SU-DHL-6 (cell line): ENCODE data around the gene ACHE.

Experiments
- H2AFZ ChIP-seq: fragments of 200-600 bp; sonication (generic); 2 replicates; pipeline ENCODE4 v1.6.1; 2014; ENCODE audit warnings: low read depth, mild to moderate bottlenecking, moderate library complexity, mixed read lengths, antibody characterized with exemption, low read length; ENCODE audit not compliant: severe bottlenecking
- H3F3A ChIP-seq: fragments of 200-600 bp; shearing (Covaris generic); 2 replicates; pipeline ENCODE4 v1.6.0; 2016; ENCODE audit warnings: antibody characterized with exemption, mild to moderate bottlenecking; ENCODE audit not compliant: insufficient read depth
- H3K27ac ChIP-seq: fragments of 200-600 bp; sonication (generic); 2 replicates; pipeline ENCODE4 v1.5.1; 2016; ENCODE audit warnings: low read depth, mild to moderate bottlenecking, low read length, moderate library complexity, mixed read lengths
- H3K27me3 ChIP-seq: fragments of 200-600 bp; sonication (generic), shearing (Covaris generic); 2 replicates; pipeline ENCODE4 v1.6.0; 2014; ENCODE audit warnings: mild to moderate bottlenecking, low read length
- H3K36me3 ChIP-seq: fragments of 200-600 bp; sonication (generic); 2 replicates; pipeline ENCODE4 v1.6.1; 2014; ENCODE audit warnings: mild to moderate bottlenecking, low read length, mixed read lengths
- H3K4me2 ChIP-seq: fragments of 300-600, 200-600 bp; shearing (Covaris generic), sonication (generic); 2 replicates; pipeline ENCODE4 v1.6.0; 2014; ENCODE audit warnings: low read length, low read depth, mild to moderate bottlenecking; ENCODE audit not compliant: poor library complexity, severe bottlenecking
- H3K4me3 ChIP-seq: fragments of 200-600 bp; sonication (generic); 2 replicates; pipeline ENCODE4 v1.5.1; 2014; ENCODE audit warnings: antibody characterized with exemption, low read length, mild to moderate bottlenecking, mixed read lengths; ENCODE audit not compliant: insufficient read depth, poor library complexity, severe bottlenecking
- H3K79me2 ChIP-seq: fragments of 200-600 bp; sonication (generic); 2 replicates; pipeline ENCODE4 v1.6.1; 2014; ENCODE audit warnings: mild to moderate bottlenecking, low read length, moderate library complexity; ENCODE audit not compliant: insufficient read depth
- H3K9ac ChIP-seq: fragments of 200-600 bp; sonication (generic); 2 replicates; pipeline ENCODE4 v1.7.0; 2014; ENCODE audit warnings: mild to moderate bottlenecking, low read length
- H3K9me2 ChIP-seq: fragments of 200-600 bp; sonication (generic); replicated peaks from 2 replicates; pipeline ENCODE4 v1.6.1; 2014; ENCODE audit warnings: low read length; ENCODE audit not compliant: insufficient read depth
- H3K9me3 ChIP-seq: fragments of 200-600 bp; sonication (generic); 2 replicates; pipeline ENCODE4 v1.6.1; 2014; ENCODE audit warnings: low read length, mixed read lengths; ENCODE audit not compliant: insufficient read depth
- H4K20me1 ChIP-seq: fragments of 200-600 bp; sonication (generic); 2 replicates; pipeline ENCODE4 v1.6.1; 2014; ENCODE audit warnings: low read depth, mild to moderate bottlenecking, antibody characterized with exemption, low read length, moderate library complexity, mixed read lengths
- EZH2phosphoT487 ChIP-seq: fragments of 200-600 bp; sonication (generic), shearing (Covaris generic); conservative IDR thresholded peaks from 2 replicates; pipeline ENCODE4 v1.6.1; 2018; ENCODE audit warnings: mild to moderate bottlenecking, antibody characterized with exemption, low read length, moderate library complexity, mixed read lengths
- TF ChIP-seq, protein P1 (sequence below): fragments of 200-600 bp; sonication (generic); IDR thresholded peaks from one replicate; pipeline ENCODE4 v1.5.1; 2017; ENCODE audit warnings: antibody characterized with exemption, mild to moderate bottlenecking, low read length, moderate library complexity; ENCODE audit not compliant: insufficient read depth, poor library complexity, severe bottlenecking

ACHE gene

GRCh38 chr7:100908512-100908911 lies 12.8 kb upstream of the ACHE start:
- TF ChIP-seq, protein P1, sequence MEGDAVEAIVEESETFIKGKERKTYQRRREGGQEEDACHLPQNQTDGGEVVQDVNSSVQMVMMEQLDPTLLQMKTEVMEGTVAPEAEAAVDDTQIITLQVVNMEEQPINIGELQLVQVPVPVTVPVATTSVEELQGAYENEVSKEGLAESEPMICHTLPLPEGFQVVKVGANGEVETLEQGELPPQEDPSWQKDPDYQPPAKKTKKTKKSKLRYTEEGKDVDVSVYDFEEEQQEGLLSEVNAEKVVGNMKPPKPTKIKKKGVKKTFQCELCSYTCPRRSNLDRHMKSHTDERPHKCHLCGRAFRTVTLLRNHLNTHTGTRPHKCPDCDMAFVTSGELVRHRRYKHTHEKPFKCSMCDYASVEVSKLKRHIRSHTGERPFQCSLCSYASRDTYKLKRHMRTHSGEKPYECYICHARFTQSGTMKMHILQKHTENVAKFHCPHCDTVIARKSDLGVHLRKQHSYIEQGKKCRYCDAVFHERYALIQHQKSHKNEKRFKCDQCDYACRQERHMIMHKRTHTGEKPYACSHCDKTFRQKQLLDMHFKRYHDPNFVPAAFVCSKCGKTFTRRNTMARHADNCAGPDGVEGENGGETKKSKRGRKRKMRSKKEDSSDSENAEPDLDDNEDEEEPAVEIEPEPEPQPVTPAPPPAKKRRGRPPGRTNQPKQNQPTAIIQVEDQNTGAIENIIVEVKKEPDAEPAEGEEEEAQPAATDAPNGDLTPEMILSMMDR: no peak
- Histone ChIP-seq H3K9me3 (no peaks in the 10 kb centered on the region), H3K4me3 (no peak overlapping the region), H3K9me2 (no peaks in the 10 kb centered on the region), H3K36me3 (no peaks in the 10 kb centered on the region), H3K79me2 (no peaks in the 10 kb centered on the region), H3K27me3 (no peaks in the 10 kb centered on the region), H3K4me2 (no peak overlapping the region), H3F3A (no peaks in the 10 kb centered on the region), H2AFZ (no peak overlapping the region), H4K20me1 (no peaks in the 10 kb centered on the region), H3K27ac (no peak overlapping the region), H3K9ac (no peak overlapping the region)

DNA sequence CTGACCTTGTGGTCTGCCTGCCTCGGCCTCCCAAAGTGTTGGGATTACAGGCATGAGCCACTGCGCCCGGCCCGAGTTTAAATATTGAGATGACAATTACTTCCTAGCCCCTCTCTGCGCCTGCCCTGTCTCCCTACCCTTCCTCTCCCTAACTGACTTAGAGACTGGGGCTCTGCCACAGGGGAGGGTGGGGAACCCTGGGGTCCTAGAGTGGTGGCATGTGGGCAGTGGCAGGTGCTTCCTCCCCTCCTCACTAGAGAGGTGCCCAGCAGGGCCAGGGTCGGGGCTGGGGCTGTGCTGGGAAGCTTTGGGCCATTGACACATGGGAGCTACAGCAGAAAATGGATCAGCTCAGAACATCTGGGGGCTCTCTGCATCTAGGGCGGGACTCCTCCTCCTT lies 7.0 kb upstream of the ACHE start:
- no peak overlapping the region for H3K4me2 ChIP-seq
- no peaks in the 10 kb centered on the region for H3F3A ChIP-seq
- H3K9me2 ChIP-seq: no peaks in the 10 kb centered on the region
- H3K27me3 ChIP-seq: no peaks in the 10 kb centered on the region
- H3K9ac ChIP-seq: no peak overlapping the region
- H3K4me3 ChIP-seq: no peak overlapping the region
- no peaks in the 10 kb centered on the region for H4K20me1 ChIP-seq
- no peaks in the 10 kb centered on the region for H3K79me2 ChIP-seq
- H3K36me3 ChIP-seq: no peaks in the 10 kb centered on the region
- no peak overlapping the region for H3K27ac ChIP-seq
- H3K9me3 ChIP-seq: no peaks in the 10 kb centered on the region
- TF ChIP-seq EZH2phosphoT487: no peak
- TF ChIP-seq, protein P1: no peak
- no peak overlapping the region for H2AFZ ChIP-seq

GRCh38 chr7:100901921-100902332 lies 6.2 kb upstream of the ACHE start:
- TF ChIP-seq, protein P1: no peak
- TF ChIP-seq EZH2phosphoT487: no peak
- no peaks in the 10 kb centered on the region for H3K27me3 ChIP-seq
- H3K9me2 ChIP-seq: no peaks in the 10 kb centered on the region
- H2AFZ ChIP-seq: no peak overlapping the region
- H3K4me2 ChIP-seq: no peak overlapping the region
- H3K27ac ChIP-seq: no peak overlapping the region
- H3K9ac ChIP-seq: no peak overlapping the region
- H3K36me3 ChIP-seq: no peaks in the 10 kb centered on the region
- no peak overlapping the region for H3K4me3 ChIP-seq
- no peaks in the 10 kb centered on the region for H3K79me2 ChIP-seq
- no peaks in the 10 kb centered on the region for H4K20me1 ChIP-seq
- H3F3A ChIP-seq: no peaks in the 10 kb centered on the region
- no peaks in the 10 kb centered on the region for H3K9me3 ChIP-seq

DNA sequence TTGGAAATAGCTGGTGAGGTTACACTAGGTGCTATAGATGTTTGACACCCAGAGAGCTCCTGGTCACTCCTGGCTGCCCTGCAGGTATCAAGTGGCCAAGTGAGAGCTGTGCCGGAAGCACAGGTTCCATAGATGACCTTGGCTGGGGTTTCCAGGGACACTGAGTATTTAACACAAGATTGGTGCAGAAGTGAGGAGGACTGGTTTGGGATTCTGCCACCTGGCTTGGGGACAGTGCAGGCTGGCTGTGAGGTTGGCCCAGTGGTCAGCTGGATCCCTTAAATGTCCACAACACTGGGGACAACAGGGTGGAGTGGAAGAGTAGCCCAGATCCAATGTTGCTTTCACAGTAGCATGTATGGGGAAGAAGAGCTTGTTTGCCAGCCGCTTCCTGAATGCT lies 5.3 kb upstream of the ACHE start:
- H3K9me2 ChIP-seq: no peaks in the 10 kb centered on the region

More for the DNA sequence above, 5.3 kb upstream of the ACHE start:
- no peaks in the 10 kb centered on the region for H4K20me1 ChIP-seq
- no peak overlapping the region for H3K4me3 ChIP-seq
- no peak overlapping the region for H3K4me2 ChIP-seq
- no peaks in the 10 kb centered on the region for H3K9me3 ChIP-seq
- no peak overlapping the region for H3K9ac ChIP-seq
- no peaks in the 10 kb centered on the region for H3K27me3 ChIP-seq
- no peak overlapping the region for H2AFZ ChIP-seq
- H3K36me3 ChIP-seq: no peaks in the 10 kb centered on the region
- H3K79me2 ChIP-seq: no peaks in the 10 kb centered on the region
- no peak overlapping the region for H3K27ac ChIP-seq
- TF ChIP-seq EZH2phosphoT487: no peak
- TF ChIP-seq, protein P1: no peak
- H3F3A ChIP-seq: no peaks in the 10 kb centered on the region
